NT2/D1 (cell line): Measurements from ENCODE around the gene CTPS1.

Experiments
- YY1 ChIP-seq: IDR thresholded peaks from 2 replicates; pipeline ENCODE4 v1.6.1; 2011; ENCODE audit not compliant: insufficient read length, insufficient read depth
- ZNF274 ChIP-seq: IDR thresholded peaks from 2 replicates; pipeline ENCODE4 v1.6.1; 2011; ENCODE audit warnings: mild to moderate bottlenecking, low read depth, low read length

DNA sequence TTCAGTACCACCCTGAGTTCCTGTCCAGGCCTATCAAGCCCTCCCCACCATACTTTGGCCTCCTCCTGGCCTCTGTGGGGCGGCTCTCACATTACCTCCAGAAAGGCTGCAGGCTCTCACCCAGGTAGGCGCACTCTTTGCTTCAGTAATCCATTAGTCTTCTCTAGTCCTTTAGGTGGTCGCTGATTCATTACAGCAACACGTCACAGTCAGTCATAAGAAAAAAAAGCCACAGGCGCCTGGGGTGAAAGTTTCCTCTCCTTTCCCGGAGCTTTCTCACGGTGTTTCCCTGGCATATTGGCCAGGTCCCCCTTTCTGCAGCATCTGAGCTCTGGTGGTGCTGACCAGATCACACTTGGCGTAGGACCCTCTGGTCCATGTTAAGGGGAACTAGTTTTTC lies 30.0 kb downstream of the CTPS1 start:
- no peak for TF ChIP-seq YY1
- no peak for TF ChIP-seq ZNF274
